ENCODE results near the gene GALNT3. TPM values are rescaled to one million over a fixed set of nuclear protein-coding genes. Genes with fewer than 3 reads are reported as not detected.

Gene GALNT3
- total RNA-seq, 1 experiment from 2014 or later: 20.2 TPM

GRCh38 chr2:165827921-165828276 lies 33.9 kb upstream of the GALNT3 start:
- CTCF ChIA-PET: interaction anchor here (1.3 kb wide), 1 partner anchor 47 kb away, joined by 6 read pairs; no protein-coding TSS in a partner anchor
- TF ChIP-seq CTCF (IDR thresholded peaks at IDR 0.05; ENCODE audit: unreplicated experiment): no peak
- peaks cover 4% of the 10 kb centered on the region for H3K4me1 Mint-ChIP-seq (ENCODE audit: insufficient read depth, unreplicated experiment)
- H3K9me3 Mint-ChIP-seq (ENCODE audit: unreplicated experiment): no peaks in the 10 kb centered on the region
- peaks cover 4% of the 10 kb centered on the region for H3K27me3 Mint-ChIP-seq (ENCODE audit: insufficient read depth, unreplicated experiment)
- no peaks in the 10 kb centered on the region for H3K36me3 Mint-ChIP-seq (ENCODE audit: insufficient read depth, unreplicated experiment)
- no peak overlapping the region for H3K27ac Mint-ChIP-seq (ENCODE audit: low read depth, unreplicated experiment)
- no peak overlapping the region for H3K4me3 Mint-ChIP-seq (ENCODE audit: unreplicated experiment)
- BruUV-seq (replicated peaks): no TSS peak
- DNase-seq (ENCODE audit: unreplicated experiment): no peak
- POLR2A ChIA-PET: interaction anchor here (1.3 kb wide), 1 partner anchor 35 kb away, joined by 3 read pairs; no protein-coding TSS in a partner anchor
- intact Hi-C loops (cut with micrococcal nuclease): no loop called here

GRCh38 chr2:165827016-165827920 lies 33.2 kb upstream of the GALNT3 start:
- Mint-ChIP-seq H3K4me3 (ENCODE audit: unreplicated experiment) (no peak overlapping the region), H3K36me3 (ENCODE audit: insufficient read depth, unreplicated experiment) (no peaks in the 10 kb centered on the region), H3K27ac (ENCODE audit: low read depth, unreplicated experiment) (no peak overlapping the region), H3K9me3 (ENCODE audit: unreplicated experiment) (no peaks in the 10 kb centered on the region), H3K27me3 (ENCODE audit: insufficient read depth, unreplicated experiment) (peaks cover 10% of the 10 kb centered on the region), H3K4me1 (ENCODE audit: insufficient read depth, unreplicated experiment) (no peaks in the 10 kb centered on the region)
- TF ChIP-seq CTCF (IDR thresholded peaks at IDR 0.05; ENCODE audit: unreplicated experiment): no peak
- CTCF ChIA-PET: interaction anchor here (1.3 kb wide), 1 partner anchor 47 kb away, joined by 6 read pairs; no protein-coding TSS in a partner anchor
- DNase-seq (ENCODE audit: unreplicated experiment): no peak
- BruUV-seq (replicated peaks): no TSS peak
- intact Hi-C loops (cut with micrococcal nuclease): no loop called here
- POLR2A ChIA-PET: interaction anchor here (1.3 kb wide), 1 partner anchor 34 kb away, joined by 3 read pairs; no protein-coding TSS in a partner anchor

- intact Hi-C loops (cut with micrococcal nuclease): no loop called here
- Mint-ChIP-seq H3K4me1 (ENCODE audit: insufficient read depth, unreplicated experiment) (no peaks in the 10 kb centered on the region), H3K27me3 (ENCODE audit: insufficient read depth, unreplicated experiment) (peaks cover 12% of the 10 kb centered on the region), H3K9me3 (ENCODE audit: unreplicated experiment) (no peaks in the 10 kb centered on the region), H3K36me3 (ENCODE audit: insufficient read depth, unreplicated experiment) (no peaks in the 10 kb centered on the region), H3K27ac (ENCODE audit: low read depth, unreplicated experiment) (no peak overlapping the region), H3K4me3 (ENCODE audit: unreplicated experiment) (no peak overlapping the region)
- TF ChIP-seq CTCF (IDR thresholded peaks at IDR 0.05; ENCODE audit: unreplicated experiment): no peak
- no TSS peak for BruUV-seq (replicated peaks)
- POLR2A ChIA-PET: interaction anchor here (0.6 kb wide), 1 partner anchor 34 kb away, joined by 3 read pairs; no protein-coding TSS in a partner anchor
- DNase-seq (ENCODE audit: unreplicated experiment): peak; percentile 16
- CTCF ChIA-PET: no interaction called here
Measured at GRCh38 chr2:165825041-165825440, 31.0 kb upstream of the GALNT3 start.

- DNase-seq (ENCODE audit: unreplicated experiment): no peak
- Mint-ChIP-seq H3K4me3 (ENCODE audit: unreplicated experiment) (no peak overlapping the region), H3K27me3 (ENCODE audit: insufficient read depth, unreplicated experiment) (peaks cover 12% of the 10 kb centered on the region), H3K4me1 (ENCODE audit: insufficient read depth, unreplicated experiment) (no peaks in the 10 kb centered on the region), H3K27ac (ENCODE audit: low read depth, unreplicated experiment) (no peak overlapping the region), H3K36me3 (ENCODE audit: insufficient read depth, unreplicated experiment) (no peaks in the 10 kb centered on the region), H3K9me3 (ENCODE audit: unreplicated experiment) (no peaks in the 10 kb centered on the region)
- no peak for TF ChIP-seq CTCF (IDR thresholded peaks at IDR 0.05; ENCODE audit: unreplicated experiment)
- POLR2A ChIA-PET: no interaction called here
- intact Hi-C loops (cut with micrococcal nuclease): no loop called here
- no TSS peak for BruUV-seq (replicated peaks)
- CTCF ChIA-PET: interaction anchor here (0.6 kb wide), 1 partner anchor 806 kb away, joined by 4 read pairs; no protein-coding TSS in a partner anchor
Measured at GRCh38 chr2:165820296-165820695, 26.2 kb upstream of the GALNT3 start.

Data from MCF 10A (cell line).